GM18861 (cell line): ENCODE results near the gene E2F1.
"Not testable (repeated sequence)": the region's sequence is repeated elsewhere in the genome, so short reads cannot be mapped to it uniquely, and the experiment has no call there.

Experiments
- ATAC-seq: cut with Tn5 transposase; IDR thresholded peaks from one replicate; pipeline ENCODE4 v1.9.1; 2021; ENCODE audit not compliant: unreplicated experiment

E2F1 gene

DNA sequence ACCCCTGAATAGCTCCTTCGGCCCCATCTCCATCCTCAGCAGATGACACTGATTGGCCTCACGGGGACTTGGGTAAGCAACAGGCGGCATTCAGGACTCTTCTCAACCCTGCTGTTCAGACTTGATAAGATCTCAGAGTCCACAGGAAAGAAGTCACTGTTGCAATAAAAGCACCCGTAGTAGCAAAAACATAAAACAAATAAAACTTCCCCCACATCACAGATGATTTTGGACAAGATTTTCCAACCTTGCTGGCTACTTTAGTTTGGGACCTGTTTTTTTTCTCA lies 41.2 kb downstream of the E2F1 start:
- ATAC-seq = no peak

DNA sequence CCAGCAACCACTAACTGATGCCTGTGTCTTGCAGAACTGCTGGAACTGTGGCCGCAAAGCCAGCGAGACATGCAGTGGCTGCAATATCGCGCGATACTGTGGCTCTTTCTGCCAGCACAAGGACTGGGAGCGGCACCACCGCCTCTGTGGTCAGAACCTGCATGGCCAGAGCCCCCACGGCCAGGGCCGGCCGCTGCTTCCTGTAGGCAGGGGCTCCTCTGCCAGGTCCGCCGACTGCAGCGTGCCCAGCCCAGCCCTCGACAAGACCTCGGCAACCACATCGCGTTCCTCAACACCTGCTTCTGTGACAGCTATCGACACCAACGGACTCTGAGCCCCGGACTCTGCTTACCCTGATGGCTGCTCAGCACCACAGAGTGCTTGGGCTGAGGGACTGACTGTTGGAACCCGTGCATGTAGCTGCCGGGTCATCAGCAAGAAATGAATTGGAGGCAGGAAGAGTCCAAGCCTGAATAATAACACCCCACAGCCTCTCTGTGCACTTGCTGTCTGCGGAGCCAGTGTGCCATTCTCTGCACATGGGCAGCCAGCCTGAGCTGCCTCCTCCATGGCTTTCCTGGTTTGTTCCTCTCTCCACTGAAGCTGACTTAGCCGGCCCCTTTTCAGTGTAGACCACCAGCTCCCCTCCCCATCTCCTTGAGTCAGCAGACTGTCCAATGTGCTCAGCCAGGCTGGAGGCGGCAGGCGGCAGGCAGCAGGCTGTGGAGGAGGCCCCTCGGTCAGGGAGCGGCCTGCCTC lies 41.7 kb downstream of the E2F1 start:
- ATAC-seq = no peak

DNA sequence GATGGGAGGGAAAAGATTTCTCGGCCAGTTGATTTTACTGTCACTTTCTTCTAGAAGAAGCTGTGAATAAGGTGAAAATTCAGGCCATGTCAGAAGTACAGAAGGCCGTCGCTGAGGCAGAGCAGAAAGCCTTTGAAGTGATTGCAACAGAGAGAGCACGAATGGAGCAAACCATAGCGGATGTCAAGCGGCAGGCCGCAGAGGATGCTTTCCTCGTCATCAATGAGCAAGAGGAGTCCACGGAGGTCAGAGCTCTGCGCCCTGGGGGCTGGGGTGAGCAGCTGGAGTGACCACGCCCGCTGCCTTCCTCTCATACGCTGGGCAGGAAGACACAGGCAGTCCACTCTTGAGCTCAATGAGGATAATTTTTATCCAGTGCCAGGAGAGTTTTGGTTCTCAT lies 45.9 kb downstream of the E2F1 start:
- no peak for ATAC-seq

DNA sequence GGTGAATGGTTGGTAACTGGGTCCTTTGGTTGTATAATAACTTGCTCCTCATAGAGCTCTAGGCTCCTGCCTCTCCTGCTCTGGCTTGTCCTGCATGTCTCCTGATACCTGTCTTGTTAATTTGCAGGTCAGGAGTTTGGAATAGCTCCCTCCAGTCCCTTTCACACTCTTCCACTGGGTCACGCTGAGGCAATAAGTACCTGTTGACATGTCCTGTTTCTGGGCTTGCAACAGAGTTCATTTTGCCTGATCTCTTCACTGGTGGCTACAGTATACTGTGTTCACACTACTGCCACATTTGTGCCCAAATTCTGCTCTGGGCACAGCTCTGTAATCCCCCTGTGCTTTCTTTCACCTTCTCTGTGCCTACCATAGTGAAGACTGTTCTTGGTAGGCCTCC lies 49.4 kb downstream of the E2F1 start:
- no peak for ATAC-seq

DNA sequence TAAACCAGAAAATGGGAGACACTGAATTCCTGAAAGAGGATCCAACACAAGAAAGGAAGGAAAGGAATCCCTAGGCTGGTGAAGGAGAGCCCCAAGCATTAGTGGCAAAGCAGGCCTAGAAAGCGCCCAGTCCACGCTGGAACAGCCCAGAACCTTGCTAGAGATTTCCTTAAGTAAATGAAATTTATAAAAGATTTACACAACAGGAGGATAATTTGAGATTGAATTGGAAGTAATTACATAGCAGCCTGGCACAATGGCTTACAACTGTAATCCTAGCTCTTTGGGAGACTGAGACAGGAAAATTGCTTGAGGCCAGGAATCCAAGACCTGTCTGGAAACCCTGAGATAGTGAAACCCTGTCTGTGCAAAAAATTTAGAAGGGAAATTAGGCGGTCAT lies 50.8 kb downstream of the E2F1 start:
- ATAC-seq = no peak

DNA sequence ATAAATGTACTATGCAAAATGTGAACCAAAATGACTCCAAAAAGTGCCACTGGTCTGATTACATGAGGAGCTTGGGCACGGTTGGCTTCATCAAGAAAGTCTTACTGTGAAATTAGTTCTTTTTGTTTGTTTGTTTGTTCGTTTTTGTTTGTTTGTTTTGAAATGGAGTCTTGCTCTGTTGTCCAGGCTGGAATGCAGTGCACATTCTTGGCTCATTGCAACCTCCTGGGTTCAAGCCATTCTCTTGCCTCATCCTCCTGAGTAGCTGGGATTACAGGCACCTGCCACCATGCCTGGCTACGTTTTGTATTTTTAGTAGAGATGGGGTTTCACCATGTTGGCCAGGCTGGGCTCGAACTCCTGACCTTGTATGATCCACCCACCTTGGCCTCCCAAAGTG lies 54.3 kb downstream of the E2F1 start:
- not testable (repeated sequence) for ATAC-seq

DNA sequence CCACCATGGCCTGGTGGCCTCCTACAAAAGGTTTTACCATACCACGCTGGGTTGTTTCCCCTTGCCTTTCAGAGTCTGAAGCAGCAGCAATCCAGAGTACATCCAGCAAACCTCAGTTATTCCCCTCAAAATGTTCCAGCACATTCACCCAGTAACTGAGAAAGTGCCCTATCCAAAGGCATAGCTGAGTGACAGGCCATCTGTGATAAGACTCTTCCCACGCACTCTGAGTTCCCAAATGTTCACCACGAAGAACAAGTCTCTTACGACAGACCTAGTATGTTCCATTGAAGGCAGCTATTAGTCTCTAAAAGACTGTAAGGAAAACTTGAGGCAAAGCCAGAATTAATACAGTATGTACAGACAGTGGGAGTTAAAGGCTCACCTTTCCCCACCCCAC lies 55.7 kb downstream of the E2F1 start:
- ATAC-seq = no peak

DNA sequence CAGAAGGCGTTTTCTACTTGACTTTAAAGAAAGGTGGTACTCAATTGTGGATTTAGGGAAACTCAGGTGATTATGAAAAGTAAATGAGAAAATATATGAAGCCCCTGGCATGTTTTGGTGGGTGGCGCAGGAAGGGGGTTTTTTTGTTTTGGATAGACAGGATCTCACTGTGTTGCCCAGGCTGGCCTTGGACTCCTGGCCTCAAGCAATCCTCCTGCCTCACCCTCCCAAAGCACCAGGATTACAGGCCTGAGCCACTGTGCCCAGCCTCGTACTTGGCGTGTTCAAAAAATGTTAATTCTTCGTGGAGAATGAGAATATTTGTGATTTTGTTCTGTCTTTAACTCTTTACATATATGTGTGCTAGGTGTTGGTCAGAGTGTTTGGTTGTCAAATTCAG lies 56.2 kb downstream of the E2F1 start:
- ATAC-seq = no peak

DNA sequence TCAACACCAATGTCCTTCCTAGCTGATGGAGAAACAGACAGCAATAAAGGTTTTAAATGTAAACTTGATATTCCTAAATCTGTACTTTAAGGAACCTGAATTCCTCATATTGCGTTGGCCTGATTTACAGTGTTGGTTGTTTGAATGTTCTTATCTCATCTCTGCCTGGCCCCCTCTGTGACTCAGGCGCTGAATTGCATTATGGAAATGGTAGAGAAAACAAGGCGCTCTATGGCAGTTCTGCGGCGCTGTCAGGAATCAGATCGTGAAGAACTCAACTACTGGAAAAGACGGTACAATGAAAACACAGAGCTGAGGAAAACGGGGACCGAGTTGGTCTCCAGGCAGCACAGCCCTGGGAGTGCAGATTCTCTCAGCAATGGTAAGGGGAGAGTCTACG lies 56.7 kb downstream of the E2F1 start:
- no peak for ATAC-seq

DNA sequence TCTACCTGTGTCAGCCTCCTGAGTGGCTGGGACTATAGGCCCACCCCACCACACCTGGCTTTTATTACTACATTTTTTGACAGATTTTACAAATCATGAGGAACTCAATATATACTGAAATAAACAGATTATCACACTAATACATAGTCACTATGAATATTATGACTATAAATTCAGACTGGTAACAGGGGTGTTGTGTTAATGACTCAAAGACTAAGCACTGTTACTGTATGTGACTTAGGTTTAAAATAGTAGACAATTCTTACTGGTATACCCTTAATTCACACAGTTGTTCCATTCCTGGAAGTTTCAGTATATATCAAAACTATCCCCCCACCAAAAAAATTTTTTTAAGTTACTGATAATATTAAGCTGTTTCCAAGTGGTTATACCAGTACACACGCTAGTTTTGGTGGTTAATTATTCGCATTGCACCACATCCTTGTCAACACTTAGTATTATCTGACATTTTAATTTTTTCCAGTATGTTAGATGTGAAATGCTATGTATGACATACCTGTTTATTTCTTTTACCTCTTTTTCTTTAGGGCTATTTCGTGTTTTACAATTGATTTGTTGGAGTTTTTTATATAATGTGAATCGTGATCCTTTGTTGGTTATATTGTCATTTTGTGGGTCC lies 58.5 kb downstream of the E2F1 start:
- no peak for ATAC-seq

DNA sequence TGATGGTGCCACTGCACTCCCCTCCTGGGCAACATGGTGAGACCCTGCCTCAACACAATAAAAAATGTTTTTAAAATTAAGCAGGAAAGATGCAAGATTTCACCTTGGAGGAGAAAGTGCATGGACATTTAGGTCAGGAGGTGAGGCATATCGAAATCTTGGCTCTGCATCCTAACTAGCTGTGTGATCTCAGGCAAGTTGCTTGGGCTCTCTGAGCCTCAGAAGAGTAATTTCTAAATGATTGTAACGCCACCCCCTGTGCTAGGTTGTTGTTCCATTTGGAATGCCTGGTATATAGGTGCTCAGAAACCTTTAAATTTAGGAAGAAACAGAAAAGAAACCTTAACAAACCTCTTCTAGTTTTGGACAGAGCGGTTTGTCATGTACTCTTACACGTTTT lies 60.0 kb downstream of the E2F1 start:
- no peak for ATAC-seq
